Thoracic aorta (tissue), 2 donors: ENCODE data around the gene GRHPR. TPM values are rescaled to one million over a fixed set of nuclear protein-coding genes. Genes with fewer than 3 reads are reported as not detected.
"Not testable (repeated sequence)": the region's sequence is repeated elsewhere in the genome, so short reads cannot be mapped to it uniquely, and the experiment has no call there.

Source experiments
- ATAC-seq: fragments of 150-250 bp; one replicate; pipeline ENCODE4 v1.8.0; 2017; ENCODE audit warnings: low read depth; ENCODE audit not compliant: insufficient number of reproducible peaks, low FRiP score
- DNase-seq: peaks from one replicate; pipeline ENCODE4 v3.0.0-alpha.2; 2020; ENCODE audit warnings: low spot score
- H3K27ac ChIP-seq, 2 donors: fragments of 200-600 bp; sonication (generic); 1 replicate in 1 of 2; 2 replicates in 1 of 2; pipeline ENCODE4 v1.5.1; 2016; ENCODE audit warnings: mild to moderate bottlenecking in 2 of 2, moderate library complexity in 2 of 2
- H3K27me3 ChIP-seq: fragments of 200-600 bp; sonication (generic); replicated peaks from 2 replicates; pipeline ENCODE4 v1.6.0; 2016; ENCODE audit warnings: mild to moderate bottlenecking; ENCODE audit not compliant: insufficient read depth
- H3K36me3 ChIP-seq: fragments of 200-600 bp; sonication (generic); one replicate; pipeline ENCODE4 v1.5.1; 2016
- H3K4me1 ChIP-seq, 2 donors: fragments of 200-600 bp; sonication (generic); 1 replicate in 1 of 2; 2 replicates in 1 of 2; pipeline versions ENCODE4 v1.5.1 to v1.6.0; 2016; ENCODE audit warnings: low read depth in 2 of 2, mild to moderate bottlenecking in 1 of 2; ENCODE audit not compliant: control insufficient read depth in 1 of 2
- H3K4me3 ChIP-seq: fragments of 200-600 bp; sonication (generic); 2 replicates; pipeline ENCODE4 v1.5.1; 2016; ENCODE audit warnings: mild to moderate bottlenecking
- H3K9me3 ChIP-seq: fragments of 200-600 bp; sonication (generic); 2 replicates; pipeline ENCODE4 v1.5.1; 2016
- CTCF ChIP-seq: fragments of 200-600 bp; sonication (generic); IDR thresholded peaks from one replicate; pipeline ENCODE4 v1.5.1; 2019; ENCODE audit warnings: antibody characterized with exemption
- total RNA-seq, 2 donors: library from RNA; depleted of rRNA; stranded (reverse); fragments of >200 nt; gene quantifications; one replicate each; pipeline versions ENCODE4 v1.1.0 to v1.2.3, GENCODE V29; 2016

Gene GRHPR
- total RNA-seq, 2 donors from 2014 or later = 111 to 156 TPM

DNA sequence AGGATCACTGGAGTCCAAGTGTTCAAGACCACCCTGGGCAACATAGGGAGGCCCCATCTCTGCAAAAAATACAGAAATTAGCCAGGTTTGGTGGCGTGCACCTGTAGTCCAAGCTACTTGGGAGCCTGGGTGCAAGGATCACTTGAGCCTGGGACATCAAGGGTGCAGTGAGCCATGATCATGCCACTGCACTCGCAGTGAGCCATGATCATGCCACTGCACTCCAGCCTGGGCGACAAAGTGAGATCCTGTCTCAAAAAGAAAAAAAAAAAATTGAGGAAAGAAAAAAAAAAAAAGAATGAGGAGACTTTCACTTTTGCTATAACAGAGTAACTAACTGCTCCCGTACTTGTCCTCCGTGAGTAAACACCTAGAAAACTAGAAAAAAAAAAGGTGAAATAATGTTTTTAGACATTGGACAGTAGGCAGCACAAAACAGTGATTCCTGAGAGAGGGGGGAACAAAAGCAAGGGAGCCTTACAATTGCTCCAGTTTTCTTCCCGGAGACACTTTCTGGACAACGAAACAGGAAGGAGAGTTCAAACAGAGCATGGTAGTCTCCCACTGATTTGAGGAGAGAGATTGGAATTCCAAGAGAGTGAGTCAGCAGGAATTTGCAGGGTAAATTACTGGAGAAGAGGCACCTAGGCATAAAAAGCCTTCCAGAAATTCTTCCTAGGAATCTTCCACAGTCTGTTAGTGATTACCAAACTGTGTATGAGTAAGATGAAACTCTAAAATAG, 49.6 kb downstream of the GRHPR start:
- ATAC-seq = peak; percentile 66
- Histone ChIP-seq H3K4me1 (peaks cover 8 to 13% of the 10 kb centered on the region in 2 donors), H3K36me3 (no peaks in the 10 kb centered on the region), H3K27me3 (no peaks in the 10 kb centered on the region), H3K27ac (peak overlapping the region; percentile 84 to 90), H3K9me3 (peaks cover 6% of the 10 kb centered on the region), H3K4me3 (peak overlapping the region; percentile 72)
- DNase-seq = no peak
- TF ChIP-seq CTCF = no peak

DNA sequence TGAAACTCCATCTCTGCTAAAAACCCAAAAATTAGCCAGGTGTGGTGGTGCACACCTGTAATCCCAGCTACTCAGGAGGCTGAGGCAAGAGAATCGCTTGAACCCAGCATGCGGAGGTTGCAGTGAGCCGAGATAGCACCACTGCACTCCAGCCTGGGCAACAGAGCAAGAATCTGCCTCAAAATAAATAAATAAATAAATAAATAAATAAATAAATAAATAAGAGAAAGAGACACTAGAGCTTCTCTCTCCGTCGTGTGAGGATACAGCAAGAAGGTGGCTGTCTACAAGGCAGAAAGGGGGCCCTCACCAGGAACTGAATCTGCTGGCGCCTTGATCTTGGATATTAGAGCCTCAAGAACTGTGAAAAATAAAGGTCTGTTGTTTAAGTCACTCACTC, 51.5 kb downstream of the GRHPR start:
- not testable (repeated sequence) for ATAC-seq, H3K9me3 ChIP-seq, H3K4me3 ChIP-seq, H3K27me3 ChIP-seq, DNase-seq, H3K27ac ChIP-seq, H3K36me3 ChIP-seq
- peaks cover 8 to 13% of the 10 kb centered on the region in 2 donors for H3K4me1 ChIP-seq

DNA sequence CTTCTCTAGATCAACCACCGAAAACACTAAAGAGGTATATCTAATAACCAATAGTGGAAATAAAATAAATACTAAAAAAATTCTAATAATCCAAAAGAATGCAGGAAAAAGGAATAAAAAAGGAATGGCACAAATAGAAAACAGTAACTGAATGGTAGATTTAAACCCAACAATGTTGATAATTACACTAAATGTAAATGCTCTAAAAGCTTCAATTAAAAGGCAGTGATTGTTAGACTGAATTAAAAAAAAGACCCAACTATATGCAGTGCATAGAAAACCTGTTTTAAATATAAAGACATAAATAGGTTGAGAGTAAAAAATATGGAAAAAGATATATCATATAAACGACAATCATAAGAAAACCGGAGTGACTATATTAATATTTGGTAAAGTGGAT, 51.9 kb downstream of the GRHPR start:
- peaks cover 8 to 13% of the 10 kb centered on the region in 2 donors for H3K4me1 ChIP-seq
- ATAC-seq = no peak
- H3K9me3 ChIP-seq = peaks cover 6% of the 10 kb centered on the region
- no peaks in the 10 kb centered on the region for H3K36me3 ChIP-seq
- H3K4me3 ChIP-seq = no peak overlapping the region
- DNase-seq = no peak
- no peak for TF ChIP-seq CTCF
- H3K27me3 ChIP-seq = no peaks in the 10 kb centered on the region
- no peak overlapping the region for H3K27ac ChIP-seq

- Histone ChIP-seq H3K27ac (no peak overlapping the region), H3K36me3 (no peaks in the 10 kb centered on the region), H3K4me3 (no peak overlapping the region), H3K9me3 (peaks cover 6% of the 10 kb centered on the region), H3K4me1 (peaks cover 8 to 9% of the 10 kb centered on the region in 2 donors), H3K27me3 (no peaks in the 10 kb centered on the region)
- no peak for TF ChIP-seq CTCF
- DNase-seq = no peak
- no peak for ATAC-seq
These were observed 54.4 kb downstream of the GRHPR start for GRCh38 chr9:37476930-37477329.

DNA sequence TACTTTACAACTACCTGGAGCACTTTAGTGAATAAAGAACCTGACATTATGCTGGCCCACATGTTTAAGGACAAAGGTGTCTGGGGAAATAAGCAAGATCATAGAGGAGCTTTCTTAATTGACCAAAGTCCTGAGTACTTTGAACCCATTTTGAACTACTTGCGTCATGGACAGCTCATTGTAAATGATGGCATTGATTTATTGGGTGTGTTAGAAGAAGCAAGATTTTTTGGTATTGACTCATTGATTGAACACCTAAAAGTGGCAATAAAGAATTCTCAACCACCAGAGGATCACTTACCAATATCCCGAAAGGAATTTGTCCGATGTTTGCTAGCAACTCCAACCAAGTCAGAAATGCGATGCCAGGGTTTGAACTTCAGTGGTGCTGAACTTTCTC, 54.9 kb downstream of the GRHPR start:
- not testable (repeated sequence) for H3K9me3 ChIP-seq, H3K36me3 ChIP-seq, H3K4me3 ChIP-seq, H3K27me3 ChIP-seq, H3K27ac ChIP-seq, DNase-seq, H3K4me1 ChIP-seq, ATAC-seq

GRCh38 chr9:37477987-37478619, 55.6 kb downstream of the GRHPR start:
- H3K4me1 ChIP-seq, H3K9me3 ChIP-seq, H3K36me3 ChIP-seq, ATAC-seq, DNase-seq, H3K27me3 ChIP-seq, H3K27ac ChIP-seq, H3K4me3 ChIP-seq: not testable (repeated sequence)
